GM19099 (cell line): ENCODE data around the gene KXD1.
A peak's percentile ranks its signal among the peaks of the same experiment; 100 is the strongest.

ENCODE experiments used
- POLR2A ChIP-seq: IDR thresholded peaks from 3 replicates; pipeline ENCODE4 v1.6.1; 2011; ENCODE audit warnings: low read depth; ENCODE audit not compliant: insufficient read length; ENCODE audit errors: extremely low read depth

Gene KXD1

DNA sequence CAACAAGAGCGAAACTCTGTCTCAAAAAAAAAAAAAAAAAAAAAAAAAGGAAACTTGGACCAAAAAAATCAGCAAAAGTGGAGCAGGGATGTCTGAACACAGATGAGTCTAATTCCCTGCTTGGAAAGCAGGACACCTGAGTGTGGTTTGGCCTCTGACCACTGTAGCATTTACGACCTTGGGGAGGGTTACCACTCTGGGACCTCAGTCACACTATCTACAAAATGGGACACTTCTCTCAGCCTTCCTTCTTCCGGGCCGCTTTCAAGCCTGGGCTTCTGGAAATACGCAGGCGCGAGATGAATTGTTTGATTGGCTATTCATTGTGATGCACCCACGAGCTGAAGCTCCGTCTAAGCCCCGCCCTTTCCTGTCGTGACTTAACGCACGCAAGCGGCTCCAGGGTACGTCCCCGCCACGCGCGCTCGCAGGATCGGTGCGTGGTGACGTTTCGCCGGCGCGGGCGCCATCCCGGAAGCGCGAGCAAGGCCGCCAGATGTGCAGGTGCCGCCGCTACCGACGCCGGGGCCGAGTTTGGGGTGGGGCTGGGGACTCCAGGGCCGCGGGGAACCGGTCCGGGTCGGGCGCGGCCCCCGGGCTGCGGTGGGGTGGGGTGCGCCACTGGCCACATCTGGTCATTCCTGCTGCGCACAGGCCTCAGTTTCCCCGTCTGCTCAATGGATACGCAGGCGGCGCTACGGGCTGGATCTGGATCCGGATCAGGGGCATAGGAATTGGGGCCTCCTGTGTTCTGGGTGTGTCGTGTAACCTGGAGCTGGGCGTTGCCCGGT, at the start of gene KXD1:
Gene KXD1 (plus strand): TSS at position 460 of the 791 bp plus-strand sequence. CDS start 4,187 bp downstream, outside the sequence.
- peak; percentile 87 for TF ChIP-seq POLR2A

DNA sequence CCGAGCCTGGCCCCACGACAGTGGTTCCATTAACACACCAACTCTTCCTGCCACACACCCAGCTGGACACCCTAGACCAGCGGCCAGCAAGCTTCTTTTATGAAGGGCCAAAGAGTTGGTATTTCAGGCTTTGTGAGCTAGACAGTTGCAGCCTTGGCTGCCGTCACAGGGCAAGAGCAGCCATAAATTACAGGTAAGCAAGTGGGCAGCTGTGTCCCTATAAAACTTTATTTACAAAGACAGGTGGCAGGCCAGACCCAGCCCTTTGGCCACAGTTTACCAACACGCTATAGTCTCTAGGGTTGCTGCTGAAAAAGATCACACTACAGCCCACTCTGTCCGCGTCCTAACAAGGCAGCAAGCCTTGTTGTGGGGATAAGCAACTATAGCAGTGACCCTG, 49.1 kb upstream of the KXD1 start:
- no peak for TF ChIP-seq POLR2A

DNA sequence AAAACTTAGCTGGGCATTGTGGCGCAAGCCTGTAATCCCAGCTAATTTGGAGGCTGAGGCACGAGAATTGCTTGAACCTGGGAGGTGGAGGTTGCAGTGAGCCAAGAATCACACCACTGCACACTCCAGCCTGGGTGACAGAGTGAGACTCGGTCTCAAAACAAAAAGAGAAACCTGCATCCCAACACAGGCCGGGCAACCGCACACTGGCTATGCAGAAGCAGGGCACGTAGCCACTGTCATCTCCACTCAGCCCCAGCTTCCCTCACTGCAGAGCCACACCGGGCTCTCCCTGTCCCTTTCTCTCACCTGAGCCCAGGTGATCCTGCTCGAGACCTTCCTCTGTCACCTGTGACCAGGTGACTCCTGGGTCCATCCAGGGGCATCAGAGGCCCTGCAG, 47.5 kb upstream of the KXD1 start:
- TF ChIP-seq POLR2A = no peak

DNA sequence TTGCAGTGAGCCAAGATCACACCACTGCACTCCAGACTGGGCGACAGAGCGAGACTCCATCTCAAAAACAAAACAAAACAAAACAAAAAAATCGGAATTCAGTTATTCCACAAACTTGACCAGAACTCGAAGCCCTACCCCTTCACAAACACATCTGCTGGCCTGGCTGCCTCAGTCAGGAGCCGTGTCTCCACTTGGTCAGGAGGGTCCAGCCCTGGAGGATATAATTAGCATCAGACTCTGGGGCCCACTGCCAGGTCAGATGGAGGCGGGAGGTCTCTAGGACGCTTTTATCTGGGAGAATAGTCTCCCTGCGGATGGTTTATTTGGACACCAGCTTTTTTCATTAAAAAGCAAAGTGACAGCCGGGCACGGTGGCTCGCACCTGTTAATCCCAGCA, 43.8 kb upstream of the KXD1 start:
- no peak for TF ChIP-seq POLR2A

DNA sequence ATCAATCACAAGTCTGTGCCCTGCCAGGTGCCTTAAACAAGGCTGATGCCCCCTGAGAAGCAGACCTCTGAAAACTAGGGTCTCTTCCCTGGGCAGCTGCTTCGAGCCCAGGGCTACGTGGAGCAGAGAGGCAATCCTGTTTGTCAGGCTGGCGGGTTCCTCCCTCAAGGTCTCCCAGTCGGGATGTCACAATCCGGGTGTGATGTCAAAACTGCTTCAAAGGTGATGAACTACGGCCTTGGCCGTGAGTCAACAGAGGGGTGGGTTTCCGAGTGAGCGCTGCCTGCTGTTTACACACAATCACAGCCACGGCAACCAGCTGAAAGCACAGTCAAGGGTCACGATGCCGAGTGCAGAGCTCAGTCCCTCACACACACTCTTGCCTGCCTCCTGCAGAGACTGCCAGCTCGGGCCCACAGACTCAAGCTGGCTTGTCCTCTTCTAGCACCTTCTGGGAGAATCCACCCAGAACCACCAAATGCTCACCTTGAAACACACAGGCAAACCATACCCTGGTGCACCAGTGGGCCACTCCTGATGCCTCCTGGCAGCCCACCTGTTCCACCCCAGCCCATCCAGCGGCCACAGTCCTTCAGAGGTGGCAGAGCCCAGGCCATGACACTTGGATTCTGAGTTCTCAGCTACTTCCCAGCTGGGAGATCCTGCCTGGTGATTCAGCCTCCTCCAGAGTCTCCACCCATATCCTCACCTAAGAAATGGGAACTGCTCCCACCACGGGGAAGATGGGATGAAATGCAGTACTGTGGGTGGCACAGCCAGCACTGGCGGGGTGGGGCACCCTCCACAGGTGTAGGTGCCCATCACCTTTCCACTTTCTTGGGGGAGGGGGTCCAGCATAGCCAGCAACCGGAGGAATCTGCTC, 42.6 kb upstream of the KXD1 start:
- no peak for TF ChIP-seq POLR2A

GRCh38 chr19:18515959-18516358, 41.7 kb upstream of the KXD1 start:
- TF ChIP-seq POLR2A = no peak

- no peak for TF ChIP-seq POLR2A
These were observed 40.1 kb upstream of the KXD1 start for GRCh38 chr19:18517606-18518005.

GRCh38 chr19:18518639-18519038, 39.0 kb upstream of the KXD1 start:
- no peak for TF ChIP-seq POLR2A

DNA sequence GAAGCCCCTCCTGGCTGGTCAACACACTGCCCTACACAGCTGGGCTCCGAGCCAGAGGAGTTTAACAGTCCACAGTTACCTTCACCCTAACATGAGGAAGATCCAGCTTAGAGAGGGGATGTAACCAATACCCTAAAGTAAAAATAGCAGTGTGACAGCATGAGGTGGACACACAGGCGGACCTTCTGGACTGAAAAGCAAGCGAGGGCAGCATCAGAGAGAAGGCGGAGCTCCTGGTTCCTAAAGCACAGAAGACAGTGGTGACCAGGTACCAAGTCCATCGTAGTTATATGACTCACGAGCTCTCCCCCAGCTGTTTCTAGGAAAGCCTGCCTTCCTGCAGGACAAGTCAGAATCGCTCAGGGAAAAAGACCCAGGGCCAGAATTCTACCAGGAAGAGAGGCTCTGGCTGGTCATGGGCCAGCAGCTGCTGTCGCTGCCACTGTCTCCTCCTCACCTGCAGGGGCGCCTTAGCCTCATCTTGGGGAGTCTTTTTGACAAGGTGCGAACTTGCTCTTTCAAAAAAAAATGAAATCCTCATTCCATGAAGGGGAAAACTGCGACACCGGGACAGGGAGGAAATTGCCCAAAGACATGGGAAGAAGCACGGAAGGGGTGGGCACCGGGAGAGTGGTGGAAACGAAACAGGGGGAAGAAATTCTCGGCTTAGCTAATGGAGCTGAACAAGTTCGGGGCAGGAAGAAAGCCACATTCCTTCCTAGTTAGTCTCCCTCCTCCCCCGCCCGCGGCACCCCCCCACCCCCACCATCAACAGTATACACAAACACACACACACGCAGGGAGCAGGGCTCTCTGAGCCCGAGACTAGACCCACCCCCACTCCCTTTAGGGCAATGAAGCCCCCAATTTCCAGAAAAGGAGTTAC, 37.5 kb upstream of the KXD1 start:
- TF ChIP-seq POLR2A = no peak

DNA sequence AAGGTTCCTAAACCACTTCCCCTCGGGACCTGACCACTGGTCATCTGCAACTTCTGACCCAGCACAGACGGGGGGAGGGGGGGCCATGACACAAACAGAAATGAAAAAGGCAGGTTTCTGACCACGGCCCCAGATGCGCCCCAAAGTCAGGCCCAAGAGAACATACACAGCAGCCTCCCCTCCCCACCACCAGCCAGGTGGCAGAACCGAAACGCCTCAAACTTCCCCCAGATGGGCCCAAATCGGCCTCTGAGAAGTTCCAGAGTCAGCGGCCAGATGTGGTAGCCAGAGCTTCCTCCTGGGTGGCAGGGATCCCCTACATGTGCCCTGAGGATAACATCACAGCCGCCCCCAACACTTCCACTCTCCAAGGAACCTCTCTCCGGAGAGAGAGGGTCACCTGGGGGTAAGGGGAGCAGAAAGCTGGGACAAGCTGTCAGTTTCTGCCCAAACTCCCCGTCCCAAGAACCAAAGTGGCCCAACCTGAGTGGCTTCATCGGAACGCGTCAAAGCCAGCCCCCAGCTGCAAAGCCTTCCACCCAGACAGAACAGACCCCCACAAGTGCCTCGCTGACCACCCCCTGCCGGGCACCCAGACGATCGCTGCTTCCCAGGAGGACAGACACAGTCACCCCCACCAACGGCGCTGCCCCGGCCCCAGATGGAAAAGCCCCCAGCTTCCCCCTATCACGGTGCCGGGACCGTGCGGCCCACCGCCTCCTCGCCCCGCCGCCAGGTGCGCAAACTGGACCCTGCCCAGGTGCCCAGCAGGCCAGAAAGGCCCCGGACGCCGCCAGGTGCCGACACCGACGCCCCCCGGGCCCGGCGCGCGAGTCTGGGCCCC, 36.6 kb upstream of the KXD1 start:
- peak; percentile 56 for TF ChIP-seq POLR2A

- peak; percentile 94 for TF ChIP-seq POLR2A
These were observed 36.0 kb upstream of the KXD1 start, which contains the start of gene ELL for GRCh38 chr19:18521692-18522123. TSS of gene ELL (minus strand) at chr19:18522070. CDS start at chr19:18522055, 15 bp downstream.

GRCh38 chr19:18522124-18522861, 35.4 kb upstream of the KXD1 start:
- peak; percentile 79 for TF ChIP-seq POLR2A

DNA sequence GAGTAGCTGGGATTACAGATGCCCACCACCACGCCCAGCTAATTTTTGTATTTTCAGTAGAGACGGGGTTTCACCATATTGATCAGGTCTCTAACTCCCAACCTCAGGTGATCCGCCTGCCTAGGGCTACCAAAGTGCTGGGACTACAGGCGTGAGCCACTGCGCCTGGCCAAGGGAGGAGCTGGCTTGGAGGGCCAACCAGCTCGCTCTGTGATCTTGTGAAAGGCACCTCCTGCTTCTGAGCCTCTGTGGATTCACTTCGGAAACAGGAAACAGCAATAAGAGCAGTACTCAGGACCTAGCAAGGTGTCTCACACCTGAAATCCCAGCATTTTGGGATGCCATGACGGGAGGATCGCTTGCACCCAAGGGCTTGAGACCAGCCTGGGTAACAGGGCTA, 33.8 kb upstream of the KXD1 start:
- TF ChIP-seq POLR2A = no peak
